Measurements from ENCODE around the gene GSK3B.
"Not testable (repeated sequence)": the region's sequence is repeated elsewhere in the genome, so short reads cannot be mapped to it uniquely, and the experiment has no call there.

GSK3B gene

DNA sequence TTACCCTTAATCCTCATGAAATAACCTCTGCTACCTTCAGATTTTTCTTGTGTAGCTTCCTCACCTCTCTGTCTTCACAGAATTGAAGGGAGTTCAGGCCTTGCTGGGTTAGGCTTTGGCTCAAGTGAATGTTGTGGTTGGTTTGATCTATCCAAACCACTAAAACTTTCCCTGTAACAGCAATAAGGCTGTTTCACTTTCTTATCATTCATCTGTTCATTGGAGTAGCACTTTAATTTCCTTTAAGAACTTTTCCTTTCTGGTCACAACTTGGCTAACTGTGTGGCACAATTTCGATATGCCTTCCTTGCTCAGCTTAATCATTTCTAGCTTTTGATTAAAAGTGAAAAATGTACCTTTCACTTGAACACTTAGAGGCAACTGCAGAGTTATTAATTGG, 182.5 kb downstream of the GSK3B start:
- Histone ChIP-seq H3K4me1 (ENCODE audit: control insufficient read depth, insufficient read depth, low read length) (peaks cover 18% of the 10 kb centered on the region), H3K36me3 (ENCODE audit: control insufficient read depth, insufficient read depth, low read length) (peaks cover 13% of the 10 kb centered on the region), H3K4me3 (ENCODE audit: low read depth, low read length) (no peak overlapping the region), H3K9ac (ENCODE audit: low read length) (no peak overlapping the region), H3K27ac (ENCODE audit: low read depth, low read length) (no peak overlapping the region), H3K9me3 (ENCODE audit: control insufficient read depth, insufficient read depth, low read depth, low read length) (no peaks in the 10 kb centered on the region), H3K27me3 (ENCODE audit: control insufficient read depth, insufficient read depth, low read length) (no peaks in the 10 kb centered on the region)

DNA sequence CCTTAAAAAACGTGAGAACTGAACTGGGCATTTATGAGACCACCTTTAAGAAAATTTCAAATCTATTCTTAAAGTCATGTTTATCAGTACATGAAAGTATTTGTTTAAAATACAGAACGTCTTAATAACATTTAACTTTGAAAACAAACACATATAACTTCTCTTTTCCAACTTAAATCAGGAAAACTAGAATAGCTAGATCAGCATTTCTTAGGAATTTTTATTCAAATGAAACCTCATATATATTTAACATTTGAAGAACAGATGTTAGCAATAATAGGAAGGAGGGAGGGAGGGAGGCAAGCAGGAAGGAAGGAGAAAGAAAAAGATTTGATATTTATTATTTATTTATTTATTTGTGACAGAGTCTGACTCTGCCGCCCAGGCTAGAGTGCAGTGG, 192.2 kb downstream of the GSK3B start:
- 0 out of 2 replicates have a peak, but pooled peaks cover 11% of the 10 kb centered on the region for H3K36me3 ChIP-seq (ENCODE audit: control insufficient read depth, insufficient read depth, low read length)
- no peaks in the 10 kb centered on the region for H3K9me3 ChIP-seq (ENCODE audit: control insufficient read depth, insufficient read depth, low read depth, low read length)
- H3K9ac ChIP-seq (ENCODE audit: low read length), result no peak overlapping the region
- H3K4me3 ChIP-seq (ENCODE audit: low read depth, low read length), result no peak overlapping the region
- no peak overlapping the region for H3K27ac ChIP-seq (ENCODE audit: low read depth, low read length)
- no peaks in the 10 kb centered on the region for H3K27me3 ChIP-seq (ENCODE audit: control insufficient read depth, insufficient read depth, low read length)
- no peaks in the 10 kb centered on the region for H3K4me1 ChIP-seq (ENCODE audit: control insufficient read depth, insufficient read depth, low read length)

DNA sequence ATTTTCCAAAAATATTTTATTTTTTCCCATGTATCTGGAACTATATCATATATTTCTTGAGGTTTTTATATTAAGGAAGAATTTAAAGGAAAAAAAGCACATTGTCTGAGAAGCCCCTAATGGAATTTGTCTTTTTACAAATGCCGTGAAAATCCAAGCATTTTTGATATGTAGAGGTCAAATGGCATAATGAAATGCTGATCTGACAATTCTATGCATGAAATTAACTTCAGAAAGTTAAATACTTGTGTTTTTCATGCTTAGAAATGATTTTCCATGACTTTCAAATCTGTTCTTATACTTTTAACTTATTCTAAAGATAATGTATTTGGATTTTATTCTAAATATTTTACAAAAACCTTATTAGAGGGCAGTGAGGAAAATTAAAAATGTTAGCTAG, 193.1 kb downstream of the GSK3B start:
- Histone ChIP-seq H3K4me1 (ENCODE audit: control insufficient read depth, insufficient read depth, low read length) (no peaks in the 10 kb centered on the region), H3K36me3 (ENCODE audit: control insufficient read depth, insufficient read depth, low read length) (0 out of 2 replicates have a peak, but pooled peaks cover 11% of the 10 kb centered on the region), H3K27me3 (ENCODE audit: control insufficient read depth, insufficient read depth, low read length) (no peaks in the 10 kb centered on the region), H3K27ac (ENCODE audit: low read depth, low read length) (no peak overlapping the region), H3K4me3 (ENCODE audit: low read depth, low read length) (no peak overlapping the region), H3K9ac (ENCODE audit: low read length) (no peak overlapping the region), H3K9me3 (ENCODE audit: control insufficient read depth, insufficient read depth, low read depth, low read length) (no peaks in the 10 kb centered on the region)

DNA sequence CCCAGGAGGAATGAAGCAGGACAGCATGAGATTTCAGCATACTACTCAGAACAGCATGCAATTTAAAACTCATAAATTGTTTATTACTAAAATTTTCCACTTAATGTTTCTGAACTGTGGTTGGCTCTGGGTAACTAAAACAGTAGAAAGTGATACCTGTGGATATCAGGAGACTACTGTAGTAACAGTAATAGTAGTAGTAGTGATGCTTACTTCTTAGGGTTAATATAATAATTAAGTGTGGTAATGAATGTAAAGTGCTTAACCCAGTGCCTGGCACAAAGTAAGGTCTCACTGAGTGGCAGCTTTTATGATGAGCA, 195.1 kb downstream of the GSK3B start:
- Histone ChIP-seq H3K27me3 (ENCODE audit: control insufficient read depth, insufficient read depth, low read length) (no peaks in the 10 kb centered on the region), H3K9ac (ENCODE audit: low read length) (no peak overlapping the region), H3K4me1 (ENCODE audit: control insufficient read depth, insufficient read depth, low read length) (no peaks in the 10 kb centered on the region), H3K36me3 (ENCODE audit: control insufficient read depth, insufficient read depth, low read length) (0 out of 2 replicates have a peak, but pooled peaks cover 3% of the 10 kb centered on the region), H3K9me3 (ENCODE audit: control insufficient read depth, insufficient read depth, low read depth, low read length) (no peaks in the 10 kb centered on the region), H3K27ac (ENCODE audit: low read depth, low read length) (no peak overlapping the region), H3K4me3 (ENCODE audit: low read depth, low read length) (no peak overlapping the region)

DNA sequence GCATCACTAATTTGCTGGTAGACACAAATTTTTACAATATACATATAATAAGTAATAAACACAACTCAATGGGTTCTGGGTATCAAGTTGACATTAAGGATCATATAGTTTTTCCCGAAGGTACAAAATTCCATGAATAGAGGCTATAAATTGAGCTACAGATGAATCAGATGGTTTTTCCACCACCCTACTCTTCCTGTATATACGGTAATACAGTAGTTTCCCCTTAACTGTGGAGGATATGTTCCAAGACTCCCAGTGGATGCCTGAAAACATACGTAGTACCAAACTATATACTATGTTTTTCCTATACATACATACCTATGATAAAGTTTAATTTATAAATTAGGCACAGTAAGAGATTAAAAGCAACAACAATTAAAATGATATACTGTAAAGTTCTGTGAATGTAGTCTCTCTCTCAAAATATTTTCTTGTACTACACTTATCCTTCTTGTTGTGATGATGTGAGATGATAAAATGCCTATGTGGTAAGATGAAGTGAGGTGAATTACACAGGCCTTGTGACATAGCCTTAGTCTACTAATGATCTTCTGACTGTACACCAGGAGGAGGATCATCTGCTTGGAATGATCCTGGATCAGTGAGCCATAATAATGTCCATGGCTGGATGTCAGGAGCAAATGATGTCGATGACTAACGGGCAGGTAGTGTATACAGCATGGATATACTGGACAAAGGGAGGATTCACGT, 195.6 kb downstream of the GSK3B start:
- Histone ChIP-seq H3K9ac (ENCODE audit: low read length) (no peak overlapping the region), H3K4me3 (ENCODE audit: low read depth, low read length) (no peak overlapping the region), H3K36me3 (ENCODE audit: control insufficient read depth, insufficient read depth, low read length) (0 out of 2 replicates have a peak, but pooled peaks cover 3% of the 10 kb centered on the region), H3K4me1 (ENCODE audit: control insufficient read depth, insufficient read depth, low read length) (no peaks in the 10 kb centered on the region), H3K27ac (ENCODE audit: low read depth, low read length) (no peak overlapping the region), H3K9me3 (ENCODE audit: control insufficient read depth, insufficient read depth, low read depth, low read length) (no peaks in the 10 kb centered on the region), H3K27me3 (ENCODE audit: control insufficient read depth, insufficient read depth, low read length) (no peaks in the 10 kb centered on the region)

DNA sequence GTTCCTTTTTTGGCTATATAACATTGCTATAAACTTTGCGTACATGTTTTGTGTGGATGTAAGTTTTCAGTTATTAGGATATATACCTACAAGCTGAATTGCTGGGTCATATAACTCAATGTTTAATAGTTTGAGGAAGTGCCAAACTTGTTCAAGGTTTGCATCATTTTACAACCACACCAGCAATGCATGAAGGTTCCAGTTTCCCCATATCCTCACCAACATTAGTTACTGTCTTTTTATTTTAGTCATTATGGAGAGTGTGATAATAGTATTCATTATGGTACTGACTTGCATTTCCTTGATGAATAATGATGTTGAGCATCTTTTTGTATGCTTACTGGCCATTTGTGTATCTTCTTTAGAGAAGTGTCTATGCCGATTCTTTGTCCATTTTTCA, 200.1 kb downstream of the GSK3B start:
- H3K9ac ChIP-seq (ENCODE audit: low read length), result no peak overlapping the region

DNA sequence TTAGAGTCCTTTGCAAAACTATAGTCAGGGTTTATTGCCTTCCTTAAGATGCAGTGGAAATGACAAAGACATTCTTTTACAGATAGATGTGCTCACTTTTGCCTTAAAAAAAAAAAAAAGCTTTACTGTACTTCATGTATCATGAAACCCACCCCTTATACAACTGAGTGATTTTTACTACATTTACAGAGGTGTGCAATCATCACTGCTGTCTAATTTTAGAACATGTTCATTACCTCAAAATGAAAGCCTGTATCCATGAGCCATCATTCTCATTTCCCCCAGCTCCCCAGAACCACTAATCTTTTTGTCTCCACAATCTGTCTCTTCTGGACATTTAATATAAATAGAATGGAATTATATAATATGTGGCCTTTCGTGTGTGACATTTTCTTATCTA, 200.5 kb downstream of the GSK3B start:
- H3K27me3 ChIP-seq (ENCODE audit: control insufficient read depth, insufficient read depth, low read length), result no peaks in the 10 kb centered on the region
- no peak overlapping the region for H3K4me3 ChIP-seq (ENCODE audit: low read depth, low read length)
- H3K9ac ChIP-seq (ENCODE audit: low read length), result no peak overlapping the region
- H3K9me3 ChIP-seq (ENCODE audit: control insufficient read depth, insufficient read depth, low read depth, low read length), result peaks cover 11% of the 10 kb centered on the region
- H3K4me1 ChIP-seq (ENCODE audit: control insufficient read depth, insufficient read depth, low read length), result no peaks in the 10 kb centered on the region
- no peak overlapping the region for H3K27ac ChIP-seq (ENCODE audit: low read depth, low read length)
- H3K36me3 ChIP-seq (ENCODE audit: control insufficient read depth, insufficient read depth, low read length), result peaks cover 14% of the 10 kb centered on the region

More for the DNA sequence above, 200.1 kb downstream of the GSK3B start:
- H3K36me3 ChIP-seq (ENCODE audit: control insufficient read depth, insufficient read depth, low read length), result peaks cover 11% of the 10 kb centered on the region
- H3K27me3 ChIP-seq (ENCODE audit: control insufficient read depth, insufficient read depth, low read length), result no peaks in the 10 kb centered on the region
- H3K4me3 ChIP-seq (ENCODE audit: low read depth, low read length), result no peak overlapping the region
- peaks cover 7% of the 10 kb centered on the region; the same call in 1 of the 2 replicates for H3K9me3 ChIP-seq (ENCODE audit: control insufficient read depth, insufficient read depth, low read depth, low read length)
- H3K4me1 ChIP-seq (ENCODE audit: control insufficient read depth, insufficient read depth, low read length), result no peaks in the 10 kb centered on the region
- no peak overlapping the region for H3K27ac ChIP-seq (ENCODE audit: low read depth, low read length)

DNA sequence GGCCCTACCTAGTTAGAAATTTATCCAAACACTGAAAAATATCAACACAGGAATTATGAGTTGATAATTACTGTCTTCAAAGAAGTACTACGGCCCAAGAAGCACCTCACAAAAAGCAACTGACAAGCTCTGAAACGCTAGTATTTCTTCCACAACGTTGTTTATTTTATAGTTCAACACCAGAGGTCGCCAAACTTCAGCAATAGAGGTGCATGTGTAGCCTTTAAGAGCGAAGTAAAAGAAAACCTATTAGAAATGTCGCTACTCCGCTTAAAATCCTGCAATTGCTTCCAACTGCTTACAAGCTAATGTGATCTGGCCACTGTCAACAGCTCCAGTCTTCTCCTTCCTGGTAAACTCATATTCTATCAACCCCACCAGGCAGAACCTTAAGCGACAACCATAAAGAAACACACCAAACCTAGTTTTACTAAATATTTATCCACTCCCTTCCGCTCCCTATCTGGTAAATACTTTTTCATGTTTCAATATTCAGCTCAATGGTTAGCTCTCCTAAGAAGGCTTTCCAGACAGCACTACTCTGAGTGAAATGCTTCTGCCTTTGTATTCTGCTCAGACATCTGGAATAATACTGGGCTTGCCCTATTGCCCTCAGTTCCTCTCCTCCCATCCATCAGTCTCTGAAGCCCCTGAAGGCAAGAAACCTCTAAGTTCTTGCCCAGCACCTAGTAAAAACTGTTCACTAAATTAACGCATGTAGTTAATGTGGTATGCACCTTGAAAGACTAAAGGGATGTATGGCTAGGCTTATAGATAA, 202.1 kb downstream of the GSK3B start:
- Histone ChIP-seq H3K36me3 (ENCODE audit: control insufficient read depth, insufficient read depth, low read length) (peaks cover 15% of the 10 kb centered on the region), H3K27ac (ENCODE audit: low read depth, low read length) (no peak overlapping the region)

DNA sequence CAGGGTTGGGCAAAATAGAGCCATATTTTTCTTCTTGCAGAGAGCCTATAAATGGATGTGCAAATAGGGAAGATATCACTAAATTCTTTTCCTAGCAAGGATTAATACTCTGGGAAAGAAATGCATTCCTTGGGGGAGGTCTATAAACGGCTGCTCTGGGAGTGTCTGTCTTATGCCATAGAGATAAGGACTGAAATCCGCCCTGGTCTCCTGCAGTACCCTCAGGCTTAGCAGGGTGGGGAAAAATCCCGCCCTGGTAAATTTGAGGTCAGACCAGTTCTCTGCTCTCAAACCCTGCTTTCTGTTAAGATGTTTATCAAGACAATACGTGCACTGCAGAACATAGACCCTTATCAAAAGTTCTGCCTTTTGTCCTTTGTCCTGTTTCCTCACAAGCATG, 205.6 kb downstream of the GSK3B start:
- Histone ChIP-seq H3K9me3 (ENCODE audit: control insufficient read depth, insufficient read depth, low read depth, low read length) (peaks cover 14% of the 10 kb centered on the region), H3K36me3 (ENCODE audit: control insufficient read depth, insufficient read depth, low read length) (peaks cover 15% of the 10 kb centered on the region)
- H3K4me3 ChIP-seq (ENCODE audit: low read depth, low read length); H3K27ac ChIP-seq (ENCODE audit: low read depth, low read length); H3K9ac ChIP-seq (ENCODE audit: low read length); H3K4me1 ChIP-seq (ENCODE audit: control insufficient read depth, insufficient read depth, low read length); H3K27me3 ChIP-seq (ENCODE audit: control insufficient read depth, insufficient read depth, low read length): not testable (repeated sequence)

More for the DNA sequence above, 202.1 kb downstream of the GSK3B start:
- H3K9ac ChIP-seq (ENCODE audit: low read length), result no peak overlapping the region
- H3K4me3 ChIP-seq (ENCODE audit: low read depth, low read length), result no peak overlapping the region
- no peaks in the 10 kb centered on the region for H3K27me3 ChIP-seq (ENCODE audit: control insufficient read depth, insufficient read depth, low read length)
- H3K4me1 ChIP-seq (ENCODE audit: control insufficient read depth, insufficient read depth, low read length), result no peaks in the 10 kb centered on the region
- peaks cover 14% of the 10 kb centered on the region for H3K9me3 ChIP-seq (ENCODE audit: control insufficient read depth, insufficient read depth, low read depth, low read length)

DNA sequence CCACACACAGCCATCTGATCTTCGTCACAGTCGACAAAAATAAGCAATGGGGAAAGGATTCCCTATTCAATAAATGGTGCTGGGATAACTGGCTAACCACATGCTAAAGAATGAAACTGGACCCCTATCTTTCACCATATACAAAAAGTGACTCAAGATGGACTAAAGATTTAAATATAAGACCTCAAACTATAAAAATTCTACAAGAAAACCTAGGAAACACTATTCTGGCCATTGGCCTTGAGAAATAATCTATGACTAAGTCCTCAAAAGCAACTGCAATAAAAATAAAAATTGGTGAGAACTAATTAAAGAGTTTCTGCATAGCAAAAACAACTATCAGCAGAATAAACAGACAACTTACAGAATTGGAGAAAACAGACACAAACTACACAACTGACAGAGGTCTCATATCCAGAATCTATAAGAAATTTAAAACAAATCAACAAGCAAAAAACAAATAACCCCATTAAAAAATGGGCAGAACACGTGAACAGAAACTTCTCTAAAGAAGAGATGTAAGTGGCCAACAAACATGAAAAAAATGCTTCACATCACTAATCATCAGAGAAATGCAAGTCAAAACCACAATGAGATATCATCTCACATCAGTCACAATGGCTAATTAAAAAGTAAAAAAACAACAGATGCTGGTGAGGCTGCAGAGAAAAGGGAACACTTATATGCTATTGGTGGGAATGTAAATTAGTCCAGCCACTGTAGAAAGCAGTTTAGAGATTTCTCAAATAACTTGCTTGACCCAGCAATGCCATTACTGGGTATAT, 208.3 kb downstream of the GSK3B start:
- Histone ChIP-seq H3K4me1 (ENCODE audit: control insufficient read depth, insufficient read depth, low read length) (no peaks in the 10 kb centered on the region), H3K4me3 (ENCODE audit: low read depth, low read length) (no peak overlapping the region), H3K9ac (ENCODE audit: low read length) (no peak overlapping the region), H3K9me3 (ENCODE audit: control insufficient read depth, insufficient read depth, low read depth, low read length) (peaks cover 14% of the 10 kb centered on the region), H3K27ac (ENCODE audit: low read depth, low read length) (no peak overlapping the region), H3K36me3 (ENCODE audit: control insufficient read depth, insufficient read depth, low read length) (peaks cover 15% of the 10 kb centered on the region), H3K27me3 (ENCODE audit: control insufficient read depth, insufficient read depth, low read length) (no peaks in the 10 kb centered on the region)

DNA sequence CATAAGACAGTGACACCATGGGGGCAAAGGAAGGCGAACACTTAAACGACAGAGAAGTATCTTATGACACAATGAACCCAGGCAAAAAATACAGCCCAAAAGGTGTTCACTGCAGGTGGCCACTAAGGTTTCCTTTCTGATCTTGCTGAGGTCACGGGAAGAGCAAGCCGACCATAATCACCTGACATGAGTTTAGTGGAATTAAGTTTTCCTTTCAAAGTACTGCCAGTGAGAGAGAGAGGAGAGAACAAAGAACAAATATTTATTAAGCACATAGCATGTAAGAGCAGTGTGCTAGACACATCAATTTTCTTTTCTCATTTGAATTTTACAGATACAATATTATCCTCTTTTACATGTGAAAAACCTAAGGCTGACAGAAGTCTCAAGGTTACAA, 210.1 kb downstream of the GSK3B start:
- no peaks in the 10 kb centered on the region for H3K27me3 ChIP-seq (ENCODE audit: control insufficient read depth, insufficient read depth, low read length)
- peaks cover 7% of the 10 kb centered on the region for H3K9me3 ChIP-seq (ENCODE audit: control insufficient read depth, insufficient read depth, low read depth, low read length)
- no peaks in the 10 kb centered on the region for H3K4me1 ChIP-seq (ENCODE audit: control insufficient read depth, insufficient read depth, low read length)
- no peak overlapping the region for H3K9ac ChIP-seq (ENCODE audit: low read length)
- H3K4me3 ChIP-seq (ENCODE audit: low read depth, low read length), result no peak overlapping the region
- H3K36me3 ChIP-seq (ENCODE audit: control insufficient read depth, insufficient read depth, low read length), result peaks cover 4% of the 10 kb centered on the region; the same call in 1 of the 2 replicates
- H3K27ac ChIP-seq (ENCODE audit: low read depth, low read length), result no peak overlapping the region

Measured in HUES6 (cell line).